Myocyte (in vitro differentiated cells): ENCODE measurements around the gene ABCG8. TPM values are rescaled to one million over a fixed set of nuclear protein-coding genes. Genes with fewer than 3 reads are reported as not detected.

Source experiments
- DNase-seq: peaks from one replicate; pipeline ENCODE4 v3.0.0-alpha.2; 2012; ENCODE audit warnings: low read depth
- total RNA-seq: library from RNA; depleted of rRNA; stranded (reverse); fragments of >200 nt; gene quantifications from 2 replicates; pipeline ENCODE4 v1.2.3, GENCODE V29; 2014

Gene ABCG8
- total RNA-seq, 1 donor from 2014 or later, result not detected

- DNase-seq, result no peak
These were observed 16.5 kb downstream of the ABCG8 start for GRCh38 chr2:43855292-43855691.

GRCh38 chr2:43872151-43872550 is 33.4 kb downstream of the ABCG8 start:
- no peak for DNase-seq

DNA sequence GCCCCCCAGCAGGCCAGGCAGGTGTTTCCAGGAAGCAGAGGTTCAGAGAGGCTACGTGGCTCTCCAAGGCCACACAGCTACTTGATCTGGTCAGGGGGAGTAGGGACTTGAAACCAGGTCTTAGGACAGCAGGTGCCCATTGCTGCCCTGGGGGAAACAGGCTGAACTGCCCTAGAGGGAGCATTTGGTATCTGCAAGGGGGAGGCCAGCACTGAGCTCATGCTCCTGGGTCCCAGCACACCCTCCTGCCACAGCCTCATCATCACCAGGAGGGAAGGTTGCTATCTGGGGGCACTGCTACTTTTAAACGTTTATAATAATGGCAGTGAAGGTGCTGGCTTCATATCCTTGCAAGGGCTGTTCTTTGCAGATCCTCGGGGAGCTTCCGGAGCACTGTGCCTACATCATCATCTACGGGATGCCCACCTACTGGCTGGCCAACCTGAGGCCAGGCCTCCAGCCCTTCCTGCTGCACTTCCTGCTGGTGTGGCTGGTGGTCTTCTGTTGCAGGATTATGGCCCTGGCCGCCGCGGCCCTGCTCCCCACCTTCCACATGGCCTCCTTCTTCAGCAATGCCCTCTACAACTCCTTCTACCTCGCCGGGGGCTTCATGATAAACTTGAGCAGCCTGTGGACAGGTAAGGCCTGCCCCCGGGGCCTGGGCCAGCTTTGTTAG is 36.1 kb downstream of the ABCG8 start:
- no peak for DNase-seq

DNA sequence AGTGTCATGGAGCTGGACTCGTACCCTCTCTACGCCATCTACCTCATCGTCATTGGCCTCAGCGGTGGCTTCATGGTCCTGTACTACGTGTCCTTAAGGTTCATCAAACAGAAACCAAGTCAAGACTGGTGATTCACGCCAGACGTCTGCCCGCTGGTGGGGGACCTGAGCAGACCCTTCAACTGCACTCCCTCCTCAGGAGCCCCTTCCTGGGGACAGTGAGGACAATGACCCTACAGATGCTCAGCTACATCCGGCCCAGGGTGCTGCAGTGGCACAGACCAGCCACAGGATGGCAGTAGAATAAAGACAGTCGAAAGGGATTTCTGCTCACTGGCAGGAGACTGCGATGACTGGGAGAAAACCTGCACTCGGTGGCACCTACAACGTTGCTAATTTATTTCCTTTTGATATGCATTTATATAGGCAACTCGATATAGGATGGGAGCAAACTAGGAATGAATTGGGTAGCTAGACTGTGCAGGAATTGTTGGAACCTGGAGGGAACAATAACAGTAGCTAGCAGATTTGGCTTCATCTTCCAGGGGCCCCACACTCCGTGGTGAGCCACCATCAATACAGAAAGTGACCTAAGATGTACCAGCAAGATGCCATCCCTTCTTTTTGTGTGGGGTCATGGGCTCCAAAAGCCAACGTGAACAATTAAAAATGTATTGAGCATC is 39.2 kb downstream of the ABCG8 start:
- DNase-seq, result peak; percentile 60

DNA sequence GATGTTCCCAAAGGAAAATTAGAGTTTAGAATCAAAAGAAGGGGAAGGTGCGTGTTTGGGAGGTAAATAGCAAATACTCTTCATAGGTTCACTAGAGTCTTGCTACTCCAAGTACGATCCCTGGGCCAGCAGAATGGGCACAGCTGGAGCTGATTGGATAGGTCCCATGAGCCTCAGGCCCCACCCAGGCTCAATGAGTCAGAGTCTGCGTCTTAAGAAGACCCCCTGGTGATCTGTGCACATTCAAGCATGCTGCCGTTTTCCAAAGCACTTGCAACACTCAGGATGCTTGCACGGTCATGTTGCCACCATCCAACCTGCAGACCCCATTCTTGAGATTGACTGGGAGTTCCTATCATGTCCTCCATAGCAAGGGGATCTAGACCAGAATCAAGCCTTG is 40.5 kb downstream of the ABCG8 start:
- no peak for DNase-seq

DNA sequence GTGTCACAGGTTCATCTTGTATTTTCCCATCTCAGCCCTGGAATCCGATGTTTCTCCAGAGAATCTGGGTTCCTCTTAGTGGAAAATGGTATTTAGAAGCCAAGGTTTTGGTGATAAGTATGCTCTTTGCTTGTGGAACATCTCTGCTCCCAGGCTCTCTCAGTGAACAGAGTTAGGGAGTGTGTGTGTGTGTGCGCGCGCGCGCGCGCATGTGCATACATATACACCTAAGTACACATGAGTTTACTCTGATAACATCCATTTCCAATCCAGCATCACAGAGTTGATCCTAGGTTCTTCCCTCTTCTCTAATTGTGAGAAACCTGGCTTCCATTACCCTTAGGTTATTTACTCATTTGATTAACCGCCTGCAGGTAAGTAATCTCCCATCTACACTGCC is 41.7 kb downstream of the ABCG8 start:
- no peak for DNase-seq

DNA sequence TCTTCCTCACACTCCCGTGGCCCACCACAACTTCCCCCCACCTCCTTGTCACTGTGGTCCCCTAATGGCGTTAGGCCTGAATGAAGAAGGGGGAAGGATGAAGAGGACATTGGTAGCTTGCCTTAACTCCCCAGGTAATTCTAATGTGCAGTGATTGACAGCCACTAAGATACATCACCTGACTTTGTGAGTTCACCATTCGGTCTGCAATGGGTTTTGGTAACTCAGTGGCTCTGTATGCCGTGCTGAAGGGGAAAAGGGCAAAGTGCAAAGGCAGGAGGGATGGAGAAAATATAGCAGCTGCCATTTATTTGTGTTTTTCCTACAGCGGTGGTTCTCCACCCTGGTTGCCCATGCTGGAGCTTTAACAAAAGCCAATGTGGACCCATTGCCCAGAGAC is 42.2 kb downstream of the ABCG8 start:
- DNase-seq, result no peak

DNA sequence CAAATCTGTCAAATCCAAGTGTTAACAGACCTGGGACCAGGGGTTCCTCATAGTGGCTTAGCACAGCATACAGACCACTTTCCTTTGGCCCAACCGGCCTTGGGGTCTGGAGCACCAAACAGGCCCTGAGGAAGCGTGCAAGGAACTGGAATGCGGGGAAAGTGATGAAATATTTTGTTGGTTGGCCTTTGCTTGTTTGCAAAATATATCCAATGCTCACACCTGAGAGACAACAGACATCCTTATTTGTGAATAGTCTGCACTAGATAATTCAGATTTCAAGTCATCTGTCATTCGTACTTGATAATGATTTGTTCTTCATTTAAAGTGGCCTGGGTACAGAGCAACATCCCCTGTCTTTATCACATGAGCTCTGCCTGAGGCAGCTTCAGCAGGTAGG is 43.5 kb downstream of the ABCG8 start:
- no peak for DNase-seq

GRCh38 chr2:43884689-43885088 is 45.9 kb downstream of the ABCG8 start:
- DNase-seq, result no peak

DNA sequence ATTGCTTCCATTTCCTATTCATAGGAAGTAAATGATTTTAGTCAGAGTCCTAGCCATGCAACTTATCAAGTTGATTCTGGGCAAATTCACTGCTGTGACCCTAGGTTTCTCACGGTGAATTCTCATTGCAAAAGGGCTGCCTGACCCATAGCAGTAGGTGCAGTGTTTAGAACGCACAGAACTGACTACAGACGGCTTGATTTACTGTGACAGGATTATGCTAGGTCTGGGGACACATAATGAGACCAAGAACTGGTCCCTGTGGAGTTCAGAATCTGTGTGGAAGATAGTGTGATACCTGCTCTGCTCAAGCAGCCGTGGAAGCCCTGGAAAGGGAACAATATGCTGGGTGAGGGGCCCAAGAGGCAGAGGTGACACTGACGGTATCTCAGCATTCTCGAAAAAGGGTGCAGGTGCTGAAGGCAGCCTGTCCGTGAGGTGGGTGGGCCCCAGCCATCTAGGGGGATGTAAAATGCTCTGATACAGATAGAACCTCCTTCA is 46.4 kb downstream of the ABCG8 start:
- no peak for DNase-seq

- DNase-seq, result no peak
These were observed 48.4 kb downstream of the ABCG8 start for GRCh38 chr2:43887176-43887575.

- no peak for DNase-seq
These were observed 50.6 kb downstream of the ABCG8 start for GRCh38 chr2:43889416-43889815.

DNA sequence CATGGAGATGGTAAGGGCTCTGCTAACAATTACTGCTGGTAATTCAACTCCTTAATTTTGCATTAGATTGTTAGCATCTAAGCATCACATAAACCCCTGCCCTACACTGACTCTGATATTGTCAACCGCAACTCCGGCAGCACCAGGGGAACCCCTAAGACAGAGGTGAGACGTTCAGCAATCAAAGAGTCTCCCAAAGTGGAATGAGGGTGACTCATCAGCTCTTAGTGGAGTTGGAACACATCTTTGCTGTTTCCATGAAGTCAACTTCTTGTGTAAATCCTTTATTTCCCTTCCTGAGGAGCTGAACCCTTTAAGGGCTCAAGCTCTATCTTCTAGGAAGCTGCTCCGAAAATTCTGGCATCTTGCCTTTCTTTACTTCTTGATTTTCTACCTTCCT is 52.1 kb downstream of the ABCG8 start:
- no peak for DNase-seq

DNA sequence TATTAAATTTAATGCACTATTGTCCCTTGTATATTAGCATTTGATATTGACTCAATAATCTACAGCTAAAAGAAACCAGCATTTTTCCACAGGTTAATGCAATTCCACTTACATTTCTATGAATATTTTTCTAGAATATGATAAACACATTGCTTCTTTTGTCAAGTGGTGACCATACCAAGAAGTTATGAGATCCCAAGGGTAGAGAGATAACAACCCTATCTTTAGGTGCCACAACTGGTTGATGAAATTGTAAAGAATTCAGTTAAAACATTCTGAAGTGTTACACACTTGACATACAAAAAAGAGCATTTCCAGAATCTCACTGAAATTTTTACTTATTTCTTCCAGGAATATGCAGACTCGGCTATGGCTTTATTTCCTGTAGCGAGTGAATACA is 56.0 kb downstream of the ABCG8 start:
- no peak for DNase-seq

- no peak for DNase-seq
These were observed 58.1 kb downstream of the ABCG8 start for GRCh38 chr2:43896906-43897305.

GRCh38 chr2:43897492-43897891 is 58.7 kb downstream of the ABCG8 start:
- no peak for DNase-seq

DNA sequence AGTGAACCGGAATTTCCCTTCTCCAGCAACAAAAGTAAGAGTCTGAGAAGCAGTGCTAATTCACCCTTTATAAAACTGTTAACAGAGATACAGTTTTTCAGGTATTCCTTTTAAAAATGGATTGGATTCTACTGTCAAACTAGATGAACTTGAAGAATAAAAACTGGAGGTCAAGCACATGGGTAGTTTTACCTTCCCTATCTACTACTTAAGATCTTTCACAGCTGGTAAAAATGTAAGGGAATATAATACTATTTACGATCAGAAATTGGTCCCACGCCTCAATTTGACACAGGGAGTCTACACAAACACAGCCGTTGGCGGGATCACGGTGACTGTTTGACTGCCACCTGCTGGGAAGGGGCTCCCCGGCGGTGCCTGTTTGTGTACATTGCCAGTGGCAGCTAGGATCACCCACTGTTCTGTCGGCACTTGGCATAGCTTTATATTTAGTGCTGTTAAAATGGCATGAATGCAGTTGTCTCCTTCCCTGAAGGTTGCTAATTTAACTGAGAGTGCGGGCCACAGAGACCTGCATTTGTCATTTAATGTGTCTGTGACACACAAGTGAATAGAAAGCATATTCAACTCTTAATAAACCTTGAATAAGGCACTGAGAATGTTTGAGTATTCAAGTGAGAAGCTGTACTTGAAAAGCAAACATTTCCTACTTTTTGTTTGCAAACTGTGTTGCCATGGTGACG is 59.5 kb downstream of the ABCG8 start:
- no peak for DNase-seq

DNA sequence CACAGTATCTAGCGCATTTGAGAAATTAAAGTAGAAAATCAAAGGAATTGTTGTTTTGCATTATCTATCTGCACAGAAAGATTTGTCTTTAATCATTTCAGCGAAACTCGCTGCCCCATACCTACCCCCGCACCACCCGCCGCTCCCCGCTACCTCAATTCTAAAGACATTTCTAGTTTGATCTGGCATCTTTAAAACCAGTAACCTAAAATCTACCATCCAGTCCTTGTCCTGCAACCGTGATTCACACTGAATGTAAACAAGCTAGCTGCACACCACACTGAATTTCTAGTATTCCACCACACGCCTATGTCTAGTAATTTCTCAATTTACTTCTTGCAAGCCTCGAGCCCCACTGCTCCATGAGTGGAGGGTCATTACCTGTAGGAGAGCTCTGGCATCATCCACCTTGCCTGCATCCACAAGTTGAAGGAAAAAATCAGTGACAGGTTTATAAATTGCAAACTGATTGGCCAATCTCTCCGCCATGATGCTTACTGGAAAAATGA is 60.1 kb downstream of the ABCG8 start:
- no peak for DNase-seq

- DNase-seq, result no peak
These were observed 60.8 kb downstream of the ABCG8 start for GRCh38 chr2:43899589-43899988.

- no peak for DNase-seq
These were observed 66.6 kb downstream of the ABCG8 start for GRCh38 chr2:43905371-43905803.

GRCh38 chr2:43905871-43906270 is 67.1 kb downstream of the ABCG8 start:
- no peak for DNase-seq

GRCh38 chr2:43906448-43907109 is 67.8 kb downstream of the ABCG8 start:
- no peak for DNase-seq
